Right lobe of liver (tissue), 6 donors: ENCODE results near the gene PSME3IP1. TPM values are rescaled to one million over a fixed set of nuclear protein-coding genes. Genes with fewer than 3 reads are reported as not detected.

Experiments
- ATAC-seq, 4 donors: fragments of 200-7000 bp; cut with Tn5 transposase; one replicate each; pipeline ENCODE4 v1.9.1; 2020; ENCODE audit warnings: mild to moderate bottlenecking in 4 of 4, moderate library complexity in 4 of 4
- DNase-seq, 3 donors: peaks; one replicate each; pipeline ENCODE4 v3.0.0-alpha.2; 2020
- H3K27ac ChIP-seq, 3 donors: fragments of 200-600 bp; one replicate each; pipeline ENCODE4 v1.8.0; 2022
- H3K27me3 ChIP-seq, 2 donors: fragments of 200-600 bp; one replicate each; pipeline ENCODE4 v1.8.0; 2022
- H3K36me3 ChIP-seq, 4 donors: fragments of 200-600 bp; sonication (generic) in 1 of 4; one replicate each; pipeline versions ENCODE4 v1.5.1 to v1.8.0; 2017 to 2022; ENCODE audit warnings: control low read depth in 1 of 4
- H3K4me1 ChIP-seq, 4 donors: fragments of 200-600 bp; sonication (generic) in 1 of 4; one replicate each; pipeline versions ENCODE4 v1.5.1 to v1.8.0; 2017 to 2022; ENCODE audit warnings: control low read depth in 1 of 4
- H3K4me3 ChIP-seq, 3 donors: fragments of 200-600 bp; one replicate each; pipeline ENCODE4 v1.8.0; 2022
- H3K9me3 ChIP-seq, 4 donors: fragments of 200-600 bp; sonication (generic) in 1 of 4; one replicate each; pipeline versions ENCODE4 v1.5.1 to v1.8.0; 2017 to 2022; ENCODE audit warnings: control low read depth in 1 of 4
- CTCF ChIP-seq, 4 donors: fragments of 200-600 bp in 3 of 4; fragments of 450-650 bp in 1 of 4; IDR thresholded peaks; one replicate each; pipeline versions ENCODE4 v1.5.1 to v1.8.0; 2016 to 2022; ENCODE audit warnings: antibody characterized with exemption in 4 of 4, mild to moderate bottlenecking in 2 of 4
- POLR2A ChIP-seq: fragments of 450-650 bp; IDR thresholded peaks from one replicate; pipeline ENCODE4 v1.6.1; 2017; ENCODE audit warnings: antibody characterized with exemption, mild to moderate bottlenecking
- WGBS: methylation state at CpG from one replicate; pipeline ENCODE4 v1.1.6; 2018; ENCODE audit warnings: low coverage, low lambda C conversion rate; ENCODE audit not compliant: insufficient coverage; ENCODE audit errors: missing lambda C conversion rate; 5-methylcytosine and 5-hydroxymethylcytosine counted together
- intact Hi-C, 2 donors: fragments of 100-400 bp; cut with DNase I; formaldehyde crosslinking; loops; one replicate each; pipeline versions ENCODE4 v1.11.2 to v1.14.1; 2022
- total RNA-seq, 6 experiments: library from RNA; depleted of rRNA in 2 of 6; stranded (reverse); fragments of >200 nt in 2 of 6; fragmentation: NEBNext Ultra II Directional in 3 of 6; extraction: Animal tissue kit (Norgen Biotek cat#: 25700) in 3 of 6; gene quantifications; one replicate each; pipeline versions ENCODE4 v1.1.0 to v1.2.4, GENCODE V29; 2016 to 2023
- donor health status: DM: no; HTN: yes; CAD: no.
- donor health status: DM: no; HTN: no; CAD: no.
- donor health status: DM: no; HTN: no; CAD: no.
- donor health status: DM: no; HTN: yes; CAD: no.
- donor health status: DM: no; HTN: yes; CAD: no.

PSME3IP1 gene
- total RNA-seq, 6 experiments from 2014 or later, result 26.2 to 61.8 (median 34.5) TPM

GRCh38 chr16:57125969-57126368 lies 59.9 kb downstream of the PSME3IP1 start:
- Histone ChIP-seq H3K9me3 (no peaks in the 10 kb centered on the region), H3K36me3 (no peaks in the 10 kb centered on the region), H3K4me3 (no peak overlapping the region), H3K4me1 (no peaks in the 10 kb centered on the region), H3K27ac (no peak overlapping the region), H3K27me3 (no peaks in the 10 kb centered on the region)
- ATAC-seq (no peak), DNase-seq (no peak)
- TF ChIP-seq CTCF (IDR thresholded peaks at IDR 0.05), result no peak
- TF ChIP-seq POLR2A, result no peak
- WGBS, result 92% methylated on average over 2 of the region's 4 CpGs
- intact Hi-C loops, result no loop called here

- no peaks in the 10 kb centered on the region for H3K27me3 ChIP-seq
- no peaks in the 10 kb centered on the region for H3K9me3 ChIP-seq
- TF ChIP-seq POLR2A (no peak), CTCF (IDR thresholded peaks at IDR 0.05) (no peak)
- intact Hi-C loops, result no loop called here
- no peak overlapping the region for H3K4me3 ChIP-seq
- no peak for ATAC-seq
- H3K4me1 ChIP-seq, result no peaks in the 10 kb centered on the region
- 94% methylated on average over 3 of the region's 4 CpGs for WGBS
- no peak for DNase-seq
- H3K36me3 ChIP-seq, result no peaks in the 10 kb centered on the region
- no peak overlapping the region for H3K27ac ChIP-seq
Measured at GRCh38 chr16:57125376-57125775, 60.5 kb downstream of the PSME3IP1 start.

- intact Hi-C loops, result no loop called here
- DNase-seq (no peak), ATAC-seq (no peak)
- no peaks in the 10 kb centered on the region for H3K9me3 ChIP-seq
- WGBS, result 82% methylated on average over 9 of the region's 11 CpGs
- H3K36me3 ChIP-seq, result no peaks in the 10 kb centered on the region
- no peaks in the 10 kb centered on the region for H3K27me3 ChIP-seq
- TF ChIP-seq CTCF (IDR thresholded peaks at IDR 0.05) (no peak), POLR2A (no peak)
- H3K4me3 ChIP-seq, result no peak overlapping the region
- no peaks in the 10 kb centered on the region for H3K4me1 ChIP-seq
- H3K27ac ChIP-seq, result no peak overlapping the region
Measured at GRCh38 chr16:57123974-57124674, 61.7 kb downstream of the PSME3IP1 start.

GRCh38 chr16:57123216-57123973 lies 62.4 kb downstream of the PSME3IP1 start:
- no peak overlapping the region for H3K27ac ChIP-seq
- TF ChIP-seq POLR2A (no peak), CTCF (IDR thresholded peaks at IDR 0.05) (no peak)
- 86% methylated on average over 1 of the region's 7 CpGs for WGBS
- H3K4me3 ChIP-seq, result no peak overlapping the region
- H3K4me1 ChIP-seq, result no peaks in the 10 kb centered on the region
- DNase-seq, result no peak
- no peaks in the 10 kb centered on the region for H3K36me3 ChIP-seq
- H3K27me3 ChIP-seq, result no peaks in the 10 kb centered on the region
- no peak for ATAC-seq
- no peaks in the 10 kb centered on the region for H3K9me3 ChIP-seq
- intact Hi-C loops, result no loop called here
